GM12892 (cell line): ENCODE measurements around the gene RSL24D1.

ENCODE experiments used
- POLR2A ChIP-seq: IDR thresholded peaks from 2 replicates; pipeline ENCODE4 v1.6.1; 2011; ENCODE audit warnings: low read depth, low read length, control low read depth
- POLR2AphosphoS5 ChIP-seq: IDR thresholded peaks from 2 replicates; pipeline ENCODE4 v1.6.1; 2011; ENCODE audit warnings: low read depth, low read length, control low read depth

GRCh38 chr15:55218056-55218455 is 21.3 kb upstream of the RSL24D1 start:
- no peak for TF ChIP-seq POLR2AphosphoS5
- TF ChIP-seq POLR2A = no peak
